GM12878 (cell line): ENCODE measurements around the gene HTR2B. TPM values are rescaled to one million over a fixed set of nuclear protein-coding genes. Genes with fewer than 3 reads are reported as not detected.

Experiments
- ATAC-seq: fragments of 200-7000 bp; cut with Tn5 transposase; 3 replicates; pipeline ENCODE4 v1.9.1; 2020; ENCODE audit warnings: mild to moderate bottlenecking, moderate library complexity
- BruUV-seq: library from RNA; stranded (reverse); fragments of 400-500 nt; replicated peaks from 2 replicates; lab custom pipeline; 2021; lab: Mats Ljungman, UMichigan
- CTCF ChIA-PET: fragments of 300-600 bp; sonication (Branson Sonifier 250); formaldehyde crosslinking; extraction: SDS; loops from one replicate; lab custom pipeline; 2021; ENCODE audit warnings: inconsistent platforms; lab: Yijun Ruan, JAX
- POLR2A ChIA-PET: fragments of 350-600 bp; formaldehyde crosslinking; extraction: SDS; loops from one replicate; lab custom pipeline; 2021; ENCODE audit warnings: inconsistent platforms; lab: Charles Lee
- RAD21 ChIA-PET: fragments of 300-600 bp; sonication (Branson Sonifier 250); formaldehyde crosslinking; loops from one replicate; lab custom pipeline; 2023; ENCODE audit warnings: antibody characterized with exemption; ENCODE audit not compliant: unreplicated experiment; lab: Charles Lee
- SMC1A ChIA-PET: fragments of 300-600 bp; sonication (Branson Sonifier 250); formaldehyde crosslinking; loops from one replicate; lab custom pipeline; 2023; ENCODE audit not compliant: unreplicated experiment, uncharacterized antibody; lab: Charles Lee
- DNase-seq: peaks from one replicate; pipeline ENCODE4 v3.0.0-alpha.2; 2011; ENCODE audit warnings: low read depth, low spot score
- FAIRE-seq: peaks from 3 replicates; lab custom pipeline; 2011; peaks lifted over from hg19 to GRCh38; lab: Jason Lieb, UNC
- H2AFZ ChIP-seq: 2 replicates; pipeline ENCODE4 v1.6.0; 2011; ENCODE audit warnings: low read depth, low read length, control low read depth; ENCODE audit not compliant: control insufficient read depth
- H3K27ac ChIP-seq: 2 replicates; pipeline ENCODE4 v1.5.1; 2011; ENCODE audit warnings: control low read depth; ENCODE audit not compliant: control insufficient read depth, insufficient read depth
- H3K27me3 ChIP-seq, 2 experiments: replicated peaks in 1 of 2; 2 replicates each; pipeline versions ENCODE4 v1.6.0 to v1.6.1; 2011; ENCODE audit warnings: low read length in 1 of 2; ENCODE audit not compliant: control insufficient read depth in 2 of 2, insufficient read depth in 2 of 2
- H3K36me3 ChIP-seq, 2 experiments: 2 replicates each; pipeline ENCODE4 v1.5.1; 2011; ENCODE audit warnings: low read length in 1 of 2; ENCODE audit not compliant: control insufficient read depth in 2 of 2, insufficient read depth in 2 of 2
- H3K4me1 ChIP-seq: 2 replicates; pipeline ENCODE4 v1.6.1; 2011; ENCODE audit warnings: mild to moderate bottlenecking, low read length, moderate library complexity, mixed read lengths; ENCODE audit not compliant: control insufficient read depth, insufficient read depth
- H3K4me2 ChIP-seq: 2 replicates; pipeline ENCODE4 v1.6.0; 2011; ENCODE audit warnings: control low read depth; ENCODE audit not compliant: control insufficient read depth, insufficient read depth
- H3K4me3 ChIP-seq: fragments of 200-600 bp; sonication (generic); 2 replicates; pipeline ENCODE4 v1.5.1; 2016
- H3K79me2 ChIP-seq: 2 replicates; pipeline ENCODE4 v1.6.0; 2011; ENCODE audit warnings: low read length; ENCODE audit not compliant: control insufficient read depth, insufficient read depth
- H3K9ac ChIP-seq: 2 replicates; pipeline ENCODE4 v1.8.0; 2011; ENCODE audit warnings: low read length, control low read depth, mixed read lengths; ENCODE audit not compliant: control insufficient read depth, insufficient read depth
- H3K9me3 ChIP-seq: replicated peaks from 3 replicates; pipeline ENCODE4 v1.5.1; 2011; ENCODE audit warnings: mild to moderate bottlenecking, low read length; ENCODE audit not compliant: control insufficient read depth, insufficient read depth
- H4K20me1 ChIP-seq: 2 replicates; pipeline ENCODE4 v1.6.0; 2011; ENCODE audit not compliant: control insufficient read depth, insufficient read depth
- MEF2B ChIP-seq: fragments of 450-650 bp; IDR thresholded peaks from 2 replicates; pipeline ENCODE4 v1.6.1; 2018; ENCODE audit warnings: mild to moderate bottlenecking, moderate library complexity; ENCODE audit not compliant: partially characterized antibody, poor library complexity, severe bottlenecking
- RBBP5 ChIP-seq: fragments of 200-600 bp; sonication (generic); conservative IDR thresholded peaks from 2 replicates; pipeline ENCODE4 v1.6.1; 2016
- SMAD5 ChIP-seq: IDR thresholded peaks from 2 replicates; pipeline ENCODE4 v1.6.1; 2016; ENCODE audit warnings: antibody characterized with exemption, low read depth
- TCF12 ChIP-seq: IDR thresholded peaks from 2 replicates; pipeline ENCODE4 v1.6.1; 2011; ENCODE audit warnings: low read depth, mild to moderate bottlenecking, low read length
- WGBS: methylation state at CpG from one replicate; pipeline ENCODE4 v1.1.6; 2016; ENCODE audit warnings: low lambda C conversion rate; ENCODE audit not compliant: insufficient replicate concordance, insufficient coverage; ENCODE audit errors: missing lambda C conversion rate; 5-methylcytosine and 5-hydroxymethylcytosine counted together
- in situ Hi-C: fragments of 300-500 bp; cut with MboI; formaldehyde crosslinking; loops from 9 replicates; pipeline ENCODE4 v1.14.3; 2018; ENCODE audit warnings: mixed read lengths
- intact Hi-C: fragments of 100-400 bp; cut with micrococcal nuclease; formaldehyde crosslinking; loops from one replicate; pipeline ENCODE4 v1.14.2; 2022; ENCODE audit not compliant: unreplicated experiment
- polyA plus RNA-seq, 11 experiments: library from polyadenylated mRNA; depleted of rRNA in 4 of 11; unstranded in 6 of 11; stranded (reverse) in 5 of 11; fragments of >200 nt; fragmentation: Nextera tagmentation in 4 of 11; fragmentation: Illumina TruSeq in 1 of 11; extraction: Ambion mirVana in 4 of 11; extraction: Trizol in 1 of 11; gene quantifications; 1 replicate in 1 of 11; 2 replicates in 10 of 11; pipeline versions ENCODE4 v1.2.1 to v1.2.3, GENCODE V29; 2011 to 2016; ENCODE audit warnings: inconsistent platforms in 2 of 11, missing spikeins in 2 of 11, low read depth in 1 of 11
- total RNA-seq, 4 experiments: library from RNA; depleted of rRNA in 3 of 4; stranded (reverse); fragments of >200 nt in 3 of 4; fragmentation: Illumina TruSeq in 1 of 4; extraction: Trizol in 1 of 4; gene quantifications; 2 replicates each; pipeline versions ENCODE4 v1.2.1 to v1.2.3, GENCODE V29; 2013 to 2021
- TF ChIP-seq, protein P1 (sequence below): fragments of 450-650 bp; IDR thresholded peaks from 2 replicates; pipeline ENCODE4 v1.6.1; 2017; ENCODE audit warnings: borderline replicate concordance
- TF ChIP-seq, protein P2 (sequence below): fragments of 450-650 bp; IDR thresholded peaks from 2 replicates; pipeline ENCODE4 v1.6.1; 2017; ENCODE audit warnings: mild to moderate bottlenecking
- TF ChIP-seq, protein P3 (sequence below): fragments of 150-350 bp; IDR thresholded peaks from 2 replicates; pipeline ENCODE4 v1.6.1; 2014; ENCODE audit warnings: mild to moderate bottlenecking, low read depth, low read length

The HTR2B gene
- total and polyA plus RNA-seq, 10 of the 15 experiments (the other 5 are each of a cell fraction or from before 2014, with no cell fraction given), result 0.03 to 1.2 (median 0.15) TPM

DNA sequence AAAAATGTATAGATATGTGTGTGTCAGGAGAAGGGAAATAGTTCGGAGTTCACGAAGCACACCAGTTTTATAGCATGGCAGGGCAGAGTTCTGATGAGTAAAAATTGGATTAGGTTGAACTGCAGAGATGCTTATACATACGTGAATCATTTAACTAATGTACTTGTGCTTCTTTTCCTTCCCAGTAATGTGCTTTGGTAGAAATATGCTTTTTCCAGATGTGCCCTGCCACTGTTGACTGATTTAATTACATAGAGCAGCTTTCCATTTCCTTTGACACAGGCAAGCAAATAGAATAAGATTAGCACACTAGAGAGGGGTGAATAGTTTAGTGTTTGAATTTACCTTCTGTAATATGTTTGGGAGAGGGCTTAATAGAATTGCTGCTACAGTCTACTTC lies 44.6 kb upstream of the HTR2B start (continued):
- TF ChIP-seq TCF12 (no peak), SMAD5 (no peak)
- TF ChIP-seq, protein P1, sequence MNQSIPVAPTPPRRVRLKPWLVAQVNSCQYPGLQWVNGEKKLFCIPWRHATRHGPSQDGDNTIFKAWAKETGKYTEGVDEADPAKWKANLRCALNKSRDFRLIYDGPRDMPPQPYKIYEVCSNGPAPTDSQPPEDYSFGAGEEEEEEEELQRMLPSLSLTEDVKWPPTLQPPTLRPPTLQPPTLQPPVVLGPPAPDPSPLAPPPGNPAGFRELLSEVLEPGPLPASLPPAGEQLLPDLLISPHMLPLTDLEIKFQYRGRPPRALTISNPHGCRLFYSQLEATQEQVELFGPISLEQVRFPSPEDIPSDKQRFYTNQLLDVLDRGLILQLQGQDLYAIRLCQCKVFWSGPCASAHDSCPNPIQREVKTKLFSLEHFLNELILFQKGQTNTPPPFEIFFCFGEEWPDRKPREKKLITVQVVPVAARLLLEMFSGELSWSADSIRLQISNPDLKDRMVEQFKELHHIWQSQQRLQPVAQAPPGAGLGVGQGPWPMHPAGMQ, result no peak
- TF ChIP-seq, protein P2, sequence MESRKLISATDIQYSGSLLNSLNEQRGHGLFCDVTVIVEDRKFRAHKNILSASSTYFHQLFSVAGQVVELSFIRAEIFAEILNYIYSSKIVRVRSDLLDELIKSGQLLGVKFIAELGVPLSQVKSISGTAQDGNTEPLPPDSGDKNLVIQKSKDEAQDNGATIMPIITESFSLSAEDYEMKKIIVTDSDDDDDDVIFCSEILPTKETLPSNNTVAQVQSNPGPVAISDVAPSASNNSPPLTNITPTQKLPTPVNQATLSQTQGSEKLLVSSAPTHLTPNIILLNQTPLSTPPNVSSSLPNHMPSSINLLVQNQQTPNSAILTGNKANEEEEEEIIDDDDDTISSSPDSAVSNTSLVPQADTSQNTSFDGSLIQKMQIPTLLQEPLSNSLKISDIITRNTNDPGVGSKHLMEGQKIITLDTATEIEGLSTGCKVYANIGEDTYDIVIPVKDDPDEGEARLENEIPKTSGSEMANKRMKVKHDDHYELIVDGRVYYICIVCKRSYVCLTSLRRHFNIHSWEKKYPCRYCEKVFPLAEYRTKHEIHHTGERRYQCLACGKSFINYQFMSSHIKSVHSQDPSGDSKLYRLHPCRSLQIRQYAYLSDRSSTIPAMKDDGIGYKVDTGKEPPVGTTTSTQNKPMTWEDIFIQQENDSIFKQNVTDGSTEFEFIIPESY, result no peak

DNA sequence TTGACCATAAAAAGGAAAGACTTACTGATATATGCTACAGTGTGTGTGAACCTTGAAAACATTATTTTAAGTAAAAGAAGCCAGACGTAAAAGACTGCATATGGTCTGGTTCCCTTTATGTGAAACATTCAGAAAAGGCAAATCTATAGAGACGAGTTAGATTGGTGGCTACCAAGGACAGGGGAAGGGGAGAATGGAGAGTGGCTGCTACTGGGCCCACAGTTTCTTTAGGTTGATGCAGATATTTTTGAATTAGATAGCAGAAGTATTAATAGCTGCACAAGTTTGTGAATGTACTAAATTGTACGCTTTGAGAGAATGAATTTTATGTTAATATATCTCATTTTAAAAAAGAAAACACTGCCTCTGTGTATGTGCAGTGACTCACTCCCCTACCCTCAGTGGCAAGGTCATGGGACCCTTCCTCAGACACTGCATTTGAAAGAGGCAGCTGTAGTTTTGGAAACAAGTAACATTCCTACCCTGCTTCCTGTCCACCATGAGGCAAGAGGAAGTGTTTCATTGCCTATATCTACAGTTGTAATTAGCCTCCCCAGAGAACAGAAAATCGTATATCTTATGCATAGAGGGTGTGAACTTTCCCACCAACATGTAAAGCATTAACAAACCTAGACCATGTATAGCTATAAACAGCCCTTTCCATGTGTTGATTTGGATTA lies 43.8 kb upstream of the HTR2B start:
- intact Hi-C loops, result no loop called here
- SMC1A ChIA-PET, result interaction anchor here (0.9 to 4.0 kb wide), 5 partner anchors 11 to 64 kb away, joined by 3 to 17 read pairs (median 5); no protein-coding TSS in a partner anchor
- in situ Hi-C loops, result no loop called here
- ATAC-seq (no peak), DNase-seq (no peak)
- RAD21 ChIA-PET, result interaction anchor here (0.6 to 1.4 kb wide), 2 partner anchors 11 to 231 kb away, joined by 3 to 5 read pairs; no protein-coding TSS in a partner anchor
- Histone ChIP-seq H3K9me3 (no peaks in the 10 kb centered on the region), H3K4me3 (no peak overlapping the region), H3K4me1 (no peaks in the 10 kb centered on the region), H3K4me2 (no peak overlapping the region), H3K79me2 (no peaks in the 10 kb centered on the region), H2AFZ (no peak overlapping the region)
- no TSS peak for BruUV-seq
- WGBS, result 65% methylated on average over 4 of the region's 4 CpGs
- TF ChIP-seq MEF2B, result peak; percentile 55
- TF ChIP-seq, protein P3, sequence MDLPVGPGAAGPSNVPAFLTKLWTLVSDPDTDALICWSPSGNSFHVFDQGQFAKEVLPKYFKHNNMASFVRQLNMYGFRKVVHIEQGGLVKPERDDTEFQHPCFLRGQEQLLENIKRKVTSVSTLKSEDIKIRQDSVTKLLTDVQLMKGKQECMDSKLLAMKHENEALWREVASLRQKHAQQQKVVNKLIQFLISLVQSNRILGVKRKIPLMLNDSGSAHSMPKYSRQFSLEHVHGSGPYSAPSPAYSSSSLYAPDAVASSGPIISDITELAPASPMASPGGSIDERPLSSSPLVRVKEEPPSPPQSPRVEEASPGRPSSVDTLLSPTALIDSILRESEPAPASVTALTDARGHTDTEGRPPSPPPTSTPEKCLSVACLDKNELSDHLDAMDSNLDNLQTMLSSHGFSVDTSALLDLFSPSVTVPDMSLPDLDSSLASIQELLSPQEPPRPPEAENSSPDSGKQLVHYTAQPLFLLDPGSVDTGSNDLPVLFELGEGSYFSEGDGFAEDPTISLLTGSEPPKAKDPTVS, result no peak
- no peak for TF ChIP-seq RBBP5
- TF ChIP-seq, all 136 proteins: peak for 1
- POLR2A ChIA-PET, result interaction anchor here (1.1 to 1.4 kb wide), 2 partner anchors 11 to 14 kb away, joined by 3 to 4 read pairs; no protein-coding TSS in a partner anchor
- CTCF ChIA-PET, result interaction anchor here (1.1 to 2.0 kb wide), 3 partner anchors 11 to 66 kb away, joined by 3 to 10 read pairs (median 4); no protein-coding TSS in a partner anchor
- Histone ChIP-seq H3K36me3 (peaks cover 2 to 29% of the 10 kb centered on the region in 2 experiments), H3K9ac (no peak overlapping the region), H4K20me1 (no peaks in the 10 kb centered on the region), H3K27me3 (no peaks in the 10 kb centered on the region), H3K27ac (no peak overlapping the region)
- no peak for FAIRE-seq
